NCI-H1105 treated with DMSO at 0.1 percent for 48 hours (cell line): ENCODE results near the gene AREG.

Experiments
- DNase-seq: peaks from one replicate; lab custom pipeline; 2025; lab: John Stamatoyannopoulos, UW

AREG gene

DNA sequence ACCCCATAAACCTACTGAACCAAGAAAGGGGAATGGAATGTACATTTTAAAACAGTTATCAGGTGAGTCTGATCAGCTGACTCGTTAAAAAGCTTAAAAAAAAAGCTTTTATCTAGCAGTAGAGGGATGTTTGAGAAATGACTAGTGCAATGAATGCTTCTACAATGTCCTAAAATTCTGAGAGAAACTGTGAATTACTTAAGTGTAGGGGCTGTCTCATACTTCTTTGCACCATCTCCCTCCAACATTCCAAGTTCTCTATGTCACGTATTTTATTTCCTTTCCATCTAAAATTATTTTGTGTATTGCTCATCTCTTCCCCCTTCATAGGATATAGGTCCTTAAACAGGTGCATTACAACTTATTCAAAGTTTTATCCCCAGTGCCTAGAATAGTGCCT is 11.9 kb upstream of the AREG start:
- DNase-seq = no peak

DNA sequence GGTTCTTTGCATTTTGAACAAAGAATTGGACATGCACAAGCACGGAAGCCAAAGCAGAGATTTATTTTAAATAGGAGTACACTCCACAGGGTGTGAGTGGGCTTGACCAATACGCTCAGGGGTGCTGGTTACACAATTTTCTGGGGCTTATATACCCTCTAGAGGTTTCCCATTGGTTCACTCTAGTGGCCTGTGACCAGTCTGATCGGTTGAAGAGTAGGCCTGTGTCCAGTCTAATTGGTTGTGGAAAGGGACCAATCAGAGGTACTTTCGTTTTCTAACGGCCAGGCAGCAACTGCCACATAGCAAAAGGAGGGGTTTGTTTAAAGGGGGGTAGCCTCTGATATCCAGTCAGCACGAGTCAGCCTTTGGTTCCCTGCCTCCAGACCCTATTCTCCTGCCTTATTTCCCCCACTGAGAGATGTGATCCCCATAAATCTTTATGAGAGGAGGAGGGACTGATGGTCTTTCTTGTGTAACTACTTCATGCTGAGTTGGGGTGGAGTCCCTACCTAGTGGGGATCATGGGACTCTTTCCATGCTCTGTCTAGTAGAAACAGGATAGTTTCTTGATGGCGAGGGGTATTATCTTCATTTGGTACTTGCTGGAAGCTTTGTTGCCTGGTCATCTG is 11.3 kb upstream of the AREG start:
- DNase-seq = no peak

DNA sequence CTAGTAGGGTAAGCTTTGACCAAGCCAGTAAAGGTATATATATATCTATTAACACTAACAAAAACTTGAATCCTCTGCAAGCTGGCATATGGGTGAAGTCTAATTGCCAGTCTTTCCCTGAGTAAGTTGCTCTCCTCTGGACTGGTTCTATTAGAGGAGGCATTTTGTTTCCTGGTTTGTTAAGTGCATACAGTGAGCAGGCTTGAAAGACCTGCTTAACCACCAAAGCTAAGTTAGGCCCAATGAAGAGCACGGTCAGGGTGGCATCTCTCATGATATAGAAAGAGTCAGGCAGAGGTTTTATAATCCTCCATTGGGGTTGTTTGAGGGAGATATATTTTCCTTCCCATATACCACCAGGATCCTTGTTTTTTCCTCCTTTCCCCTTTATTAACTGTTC is 9.6 kb upstream of the AREG start:
- no peak for DNase-seq

DNA sequence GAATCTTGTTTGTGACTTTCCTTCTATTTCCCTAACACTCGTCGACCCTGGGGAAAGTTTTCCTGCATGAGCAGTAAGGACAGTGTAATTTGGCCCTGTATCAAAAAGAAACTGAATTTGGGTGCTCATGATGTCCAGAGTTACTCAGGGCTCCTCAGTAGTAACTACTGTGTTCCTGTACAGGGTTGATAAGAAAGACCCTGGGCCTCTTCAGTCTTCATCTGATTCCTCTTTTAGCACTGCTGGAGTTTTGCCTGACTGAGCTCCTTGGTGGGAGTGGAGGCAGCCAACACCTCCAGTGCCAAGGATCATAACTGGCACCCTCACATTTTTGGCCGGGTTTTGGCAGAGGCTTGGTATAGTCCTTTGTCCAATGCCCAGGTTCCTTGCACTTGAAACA is 7.1 kb upstream of the AREG start:
- no peak for DNase-seq

DNA sequence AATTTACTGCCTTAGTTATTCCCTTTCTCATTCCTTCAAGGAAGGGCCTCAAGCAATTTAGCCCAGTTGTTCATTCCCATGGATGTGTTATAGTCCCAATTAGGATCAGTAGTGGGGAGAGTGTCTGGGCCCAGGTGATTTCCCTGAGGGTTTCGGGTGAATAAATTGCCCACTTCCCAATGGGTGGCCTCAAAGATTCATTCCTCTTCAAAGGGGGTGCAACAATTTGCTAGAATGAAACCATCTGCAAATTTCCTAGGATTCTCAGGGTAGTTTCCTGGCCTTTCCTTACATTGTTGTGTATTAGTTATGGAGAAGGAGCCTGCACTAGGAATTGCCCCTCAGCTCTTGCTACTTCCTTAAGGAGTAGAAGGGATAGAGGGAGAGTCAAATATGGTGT is 6.3 kb upstream of the AREG start:
- DNase-seq = no peak

DNA sequence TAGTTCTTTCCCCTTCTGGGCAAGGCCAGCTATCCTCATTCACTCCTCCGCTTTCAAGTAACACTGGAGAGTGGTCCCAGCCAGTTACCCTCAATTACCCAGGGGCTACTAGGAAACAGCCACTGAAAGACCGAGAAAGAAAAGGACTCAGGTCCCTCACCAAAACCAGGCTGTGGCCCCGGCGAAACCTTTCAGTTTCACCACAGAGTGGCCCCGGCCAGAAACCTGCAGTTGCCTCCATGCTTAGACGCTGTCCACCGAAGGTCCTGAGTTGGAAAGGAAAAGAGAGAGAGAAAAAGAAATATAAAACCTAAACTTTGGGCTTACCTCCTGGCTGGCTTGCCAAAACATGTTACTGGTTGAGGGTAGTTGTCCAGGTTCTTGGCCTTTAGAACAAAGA is 5.0 kb upstream of the AREG start:
- no peak for DNase-seq

DNA sequence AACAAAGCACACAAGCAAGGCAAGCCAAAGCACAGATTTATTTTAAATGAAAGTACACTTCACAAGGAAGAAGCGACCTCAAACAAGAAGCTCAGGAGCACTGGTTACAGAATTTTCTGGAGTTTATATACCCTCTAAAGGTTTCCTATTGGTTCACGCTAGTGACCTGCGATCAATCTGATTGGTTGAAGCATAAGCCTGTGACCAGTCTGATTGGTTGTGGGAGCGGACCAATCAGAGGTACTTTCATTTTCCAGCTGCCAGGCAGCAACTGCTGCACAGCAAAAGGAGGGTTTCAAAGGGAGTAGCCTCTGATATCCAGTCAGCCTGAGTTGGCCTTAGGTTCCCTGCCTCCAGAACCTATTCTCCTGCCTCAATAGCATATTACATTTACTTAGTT is 4.6 kb upstream of the AREG start:
- DNase-seq = no peak

GRCh38 chr4:74441744-74442143 is 3.2 kb upstream of the AREG start:
- no peak for DNase-seq

DNA sequence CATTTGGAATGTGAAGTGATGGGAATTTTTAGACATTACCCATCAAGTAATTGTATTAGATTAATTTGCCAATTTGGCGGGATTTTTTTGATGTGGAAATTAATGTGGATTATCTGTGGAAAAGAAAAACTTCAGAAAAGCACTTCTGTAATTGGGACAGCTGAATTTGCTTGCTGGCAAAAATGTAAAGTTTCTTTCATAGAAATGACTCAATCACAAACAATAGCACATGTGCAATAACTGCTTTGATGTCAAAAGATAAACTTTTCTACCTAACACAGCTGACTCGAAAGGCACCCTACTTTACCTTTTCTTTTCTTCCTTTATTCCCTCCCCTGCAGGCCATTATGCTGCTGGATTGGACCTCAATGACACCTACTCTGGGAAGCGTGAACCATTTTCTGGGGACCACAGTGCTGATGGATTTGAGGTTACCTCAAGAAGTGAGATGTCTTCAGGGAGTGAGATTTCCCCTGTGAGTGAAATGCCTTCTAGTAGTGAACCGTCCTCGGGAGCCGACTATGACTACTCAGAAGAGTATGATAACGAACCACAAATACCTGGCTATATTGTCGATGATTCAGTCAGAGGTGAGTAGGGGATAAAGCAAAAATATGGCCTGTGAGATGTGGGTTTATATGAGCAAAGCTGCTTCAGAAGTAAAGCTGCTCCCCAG is 1.4 kb downstream of the AREG start:
- DNase-seq = no peak

DNA sequence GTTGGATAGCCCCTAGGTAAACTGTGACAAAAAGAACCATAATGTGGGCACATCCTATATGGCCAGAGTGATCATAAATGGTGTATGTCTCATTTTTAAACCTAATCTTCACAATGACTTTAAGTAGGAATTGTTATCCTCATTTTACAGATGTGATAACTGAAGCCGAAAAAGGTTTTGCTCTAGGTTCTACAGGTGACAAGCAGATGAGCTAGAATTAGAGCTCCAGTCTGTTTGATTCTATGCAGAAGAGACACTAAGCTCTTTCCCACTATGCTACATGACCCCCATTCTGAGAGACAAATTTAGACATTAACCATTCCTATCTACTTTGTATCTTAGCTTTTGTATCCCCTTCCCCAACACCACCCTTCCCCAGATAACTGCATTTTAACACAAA is 2.0 kb downstream of the AREG start:
- DNase-seq = no peak

DNA sequence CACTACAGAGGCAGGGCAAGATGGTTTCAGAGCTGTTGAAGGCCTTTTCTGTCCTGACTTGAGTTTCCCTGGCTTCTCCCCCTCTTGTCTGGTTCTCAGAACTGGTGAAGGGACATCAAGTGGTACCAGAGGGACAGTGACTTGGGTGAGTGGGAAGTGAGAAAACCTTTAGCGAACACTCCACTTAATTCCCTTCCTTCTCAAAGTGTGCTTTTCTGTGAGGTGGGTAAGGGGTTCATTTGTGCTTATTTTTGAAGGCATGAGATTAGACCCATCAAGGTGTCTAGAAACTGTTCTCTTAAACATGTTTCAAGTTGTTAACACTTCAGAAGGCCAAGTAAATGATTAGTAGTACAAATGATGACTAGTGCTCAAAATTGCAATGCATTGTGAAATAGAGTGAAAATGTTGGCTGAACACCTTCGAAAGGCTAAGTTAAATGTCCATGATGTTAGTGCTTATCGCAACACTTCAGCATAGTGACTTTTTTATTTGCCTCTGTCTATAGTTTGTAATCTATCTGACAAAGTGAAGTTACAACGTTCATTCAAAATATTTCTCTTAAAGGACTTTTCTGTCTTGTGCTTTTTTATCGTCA is 2.8 kb downstream of the AREG start:
- DNase-seq = no peak

- DNase-seq = no peak
Measured at GRCh38 chr4:74449571-74450297, 4.8 kb downstream of the AREG start.

- DNase-seq = no peak
Measured at GRCh38 chr4:74450298-74450683, 5.4 kb downstream of the AREG start.

- no peak for DNase-seq
Measured at GRCh38 chr4:74451214-74451661, 6.3 kb downstream of the AREG start.

DNA sequence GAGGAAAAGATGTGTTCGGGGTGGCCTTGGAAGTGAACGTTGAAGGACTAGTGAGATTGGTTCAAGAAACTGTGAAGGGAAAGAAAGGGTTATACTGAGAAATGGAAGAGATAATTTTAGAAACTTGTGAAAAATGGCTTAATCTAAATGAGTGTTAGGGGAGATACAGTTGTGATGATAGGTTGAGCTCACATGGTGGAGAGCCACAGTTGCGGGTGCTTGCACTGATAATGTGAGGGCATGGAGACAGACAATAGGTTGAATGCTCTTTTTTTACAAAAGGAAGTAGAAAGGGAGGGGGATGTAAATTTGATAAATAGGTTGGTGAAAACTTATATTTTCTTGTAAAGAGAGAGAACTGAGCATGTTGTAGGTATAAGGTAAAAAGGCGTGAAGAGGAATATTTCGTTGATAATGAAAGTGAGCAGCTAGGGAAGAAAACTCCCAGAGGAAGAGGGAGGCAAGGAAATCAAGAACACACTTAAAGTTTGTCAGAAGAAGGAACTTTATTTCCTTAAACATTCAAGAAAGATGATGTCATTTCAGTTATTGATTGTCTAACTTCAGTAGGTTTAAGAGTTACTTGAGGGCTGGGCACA is 8.2 kb downstream of the AREG start:
- DNase-seq = no peak

GRCh38 chr4:74453829-74454742 is 9.2 kb downstream of the AREG start:
- no peak for DNase-seq

- DNase-seq = no peak
Measured at GRCh38 chr4:74455361-74456055, 10.6 kb downstream of the AREG start.

DNA sequence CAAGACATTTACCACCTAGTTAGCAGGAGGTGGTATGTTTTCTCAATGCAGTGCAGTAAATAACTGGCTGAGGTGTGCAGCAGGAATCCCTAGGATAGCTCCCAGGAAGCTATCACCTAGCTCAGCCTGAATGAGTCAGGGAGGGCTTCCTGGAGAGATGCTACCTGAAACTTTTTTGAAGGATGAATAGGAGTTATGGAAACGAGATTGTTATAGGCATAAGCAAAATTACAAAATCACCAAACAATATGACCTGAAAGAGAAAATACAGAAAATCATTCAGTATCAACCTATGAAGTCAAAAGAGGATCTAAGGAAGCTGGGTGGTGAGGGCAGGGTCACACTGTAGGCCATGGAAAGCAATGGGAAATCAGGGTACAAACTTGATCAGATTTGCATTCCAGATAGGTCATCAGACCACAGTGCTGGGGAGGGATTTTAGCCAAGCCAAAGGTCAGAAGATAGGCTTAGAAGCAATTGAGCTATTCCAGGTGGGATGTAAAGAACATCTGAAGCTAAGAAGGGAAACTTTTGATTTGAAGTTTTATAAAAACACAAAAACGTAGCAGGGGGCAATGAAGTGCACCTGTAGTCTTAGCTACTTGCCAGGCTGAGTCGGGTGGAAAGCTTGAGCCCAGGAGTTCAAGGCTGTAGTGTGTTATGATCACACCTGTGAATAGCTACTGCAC is 11.3 kb downstream of the AREG start:
- DNase-seq = no peak

GRCh38 chr4:74456849-74457395 is 12.0 kb downstream of the AREG start:
- DNase-seq = no peak

- no peak for DNase-seq
Measured at GRCh38 chr4:74460833-74461232, 15.9 kb downstream of the AREG start.
